ENCODE data around the gene SV2B. TPM values are rescaled to one million over a fixed set of nuclear protein-coding genes. Genes with fewer than 3 reads are reported as not detected.

The SV2B gene
- total and polyA plus RNA-seq, 9 of the 15 experiments (the other 6 are each of a cell fraction or from before 2014, with no cell fraction given), result 0.01 to 0.25 (median 0.11) TPM

DNA sequence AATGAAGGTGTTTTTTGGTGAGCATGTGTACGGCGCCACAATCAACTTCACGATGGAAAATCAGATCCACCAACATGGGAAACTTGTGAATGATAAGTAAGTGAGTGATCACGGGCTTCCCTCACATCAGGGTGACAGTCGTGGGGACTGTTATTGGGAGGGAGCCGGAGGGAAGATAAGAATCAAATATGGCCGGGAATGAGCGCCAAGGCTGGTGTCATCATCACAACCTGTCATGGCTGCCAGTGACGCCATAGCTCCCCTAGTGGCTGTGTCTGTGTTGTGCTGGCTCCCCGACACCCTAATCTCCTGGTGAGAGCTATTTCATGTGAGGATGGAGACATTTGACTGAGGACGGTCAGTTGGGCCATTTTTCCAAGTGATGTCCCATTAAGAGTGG is 168.5 kb downstream of the SV2B start (continued):
- no peak for TF ChIP-seq NFE2 (IDR thresholded peaks at IDR 0.05; ENCODE audit: low read depth)
- TF ChIP-seq PRPF4 (IDR thresholded peaks at IDR 0.05; ENCODE audit: insufficient read depth, low read depth, low read length, poor library complexity, severe bottlenecking), result no peak
- TF ChIP-seq, protein P1, sequence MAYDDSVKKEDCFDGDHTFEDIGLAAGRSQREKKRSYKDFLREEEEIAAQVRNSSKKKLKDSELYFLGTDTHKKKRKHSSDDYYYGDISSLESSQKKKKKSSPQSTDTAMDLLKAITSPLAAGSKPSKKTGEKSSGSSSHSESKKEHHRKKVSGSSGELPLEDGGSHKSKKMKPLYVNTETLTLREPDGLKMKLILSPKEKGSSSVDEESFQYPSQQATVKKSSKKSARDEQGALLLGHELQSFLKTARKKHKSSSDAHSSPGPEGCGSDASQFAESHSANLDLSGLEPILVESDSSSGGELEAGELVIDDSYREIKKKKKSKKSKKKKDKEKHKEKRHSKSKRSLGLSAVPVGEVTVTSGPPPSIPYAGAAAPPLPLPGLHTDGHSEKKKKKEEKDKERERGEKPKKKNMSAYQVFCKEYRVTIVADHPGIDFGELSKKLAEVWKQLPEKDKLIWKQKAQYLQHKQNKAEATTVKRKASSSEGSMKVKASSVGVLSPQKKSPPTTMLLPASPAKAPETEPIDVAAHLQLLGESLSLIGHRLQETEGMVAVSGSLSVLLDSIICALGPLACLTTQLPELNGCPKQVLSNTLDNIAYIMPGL (CRISPR knock-in tag; IDR thresholded peaks at IDR 0.05), result no peak
- no peak for TF ChIP-seq E2F3 (CRISPR knock-in tag; IDR thresholded peaks at IDR 0.05)
- TF ChIP-seq NRF1 (conservative IDR thresholded peaks at IDR 0.05 in 1 of 2, IDR thresholded peaks at IDR 0.05 in 1 of 2), result no peak
- TF ChIP-seq ZNF224 (CRISPR knock-in tag; IDR thresholded peaks at IDR 0.05), result no peak
- no peak for TF ChIP-seq MTA2 (IDR thresholded peaks at IDR 0.05; ENCODE audit: low read depth)
- no peak for TF ChIP-seq GABPA (tag; conservative IDR thresholded peaks at IDR 0.05; ENCODE audit: low read depth)
- no peak for TF ChIP-seq ZNF354B (CRISPR knock-in tag; IDR thresholded peaks at IDR 0.05)
- no peak for TF ChIP-seq NCOA4 (IDR thresholded peaks at IDR 0.05; ENCODE audit: partially characterized antibody)
- TF ChIP-seq ZNF143 (CRISPR knock-in tag; IDR thresholded peaks at IDR 0.05), result no peak
- no peak for TF ChIP-seq RB1 (IDR thresholded peaks at IDR 0.05; ENCODE audit: low read depth)
- TF ChIP-seq, protein P2, sequence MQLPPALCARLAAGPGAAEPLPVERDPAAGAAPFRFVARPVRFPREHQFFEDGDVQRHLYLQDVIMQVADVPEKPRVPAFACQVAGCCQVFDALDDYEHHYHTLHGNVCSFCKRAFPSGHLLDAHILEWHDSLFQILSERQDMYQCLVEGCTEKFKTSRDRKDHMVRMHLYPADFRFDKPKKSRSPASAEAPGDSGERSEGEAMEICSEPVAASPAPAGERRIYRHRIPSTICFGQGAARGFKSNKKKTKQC (CRISPR knock-in tag; IDR thresholded peaks at IDR 0.05), result no peak
- no peak for TF ChIP-seq BMI1 (IDR thresholded peaks at IDR 0.05; ENCODE audit: low read length)
- TF ChIP-seq, protein P3, sequence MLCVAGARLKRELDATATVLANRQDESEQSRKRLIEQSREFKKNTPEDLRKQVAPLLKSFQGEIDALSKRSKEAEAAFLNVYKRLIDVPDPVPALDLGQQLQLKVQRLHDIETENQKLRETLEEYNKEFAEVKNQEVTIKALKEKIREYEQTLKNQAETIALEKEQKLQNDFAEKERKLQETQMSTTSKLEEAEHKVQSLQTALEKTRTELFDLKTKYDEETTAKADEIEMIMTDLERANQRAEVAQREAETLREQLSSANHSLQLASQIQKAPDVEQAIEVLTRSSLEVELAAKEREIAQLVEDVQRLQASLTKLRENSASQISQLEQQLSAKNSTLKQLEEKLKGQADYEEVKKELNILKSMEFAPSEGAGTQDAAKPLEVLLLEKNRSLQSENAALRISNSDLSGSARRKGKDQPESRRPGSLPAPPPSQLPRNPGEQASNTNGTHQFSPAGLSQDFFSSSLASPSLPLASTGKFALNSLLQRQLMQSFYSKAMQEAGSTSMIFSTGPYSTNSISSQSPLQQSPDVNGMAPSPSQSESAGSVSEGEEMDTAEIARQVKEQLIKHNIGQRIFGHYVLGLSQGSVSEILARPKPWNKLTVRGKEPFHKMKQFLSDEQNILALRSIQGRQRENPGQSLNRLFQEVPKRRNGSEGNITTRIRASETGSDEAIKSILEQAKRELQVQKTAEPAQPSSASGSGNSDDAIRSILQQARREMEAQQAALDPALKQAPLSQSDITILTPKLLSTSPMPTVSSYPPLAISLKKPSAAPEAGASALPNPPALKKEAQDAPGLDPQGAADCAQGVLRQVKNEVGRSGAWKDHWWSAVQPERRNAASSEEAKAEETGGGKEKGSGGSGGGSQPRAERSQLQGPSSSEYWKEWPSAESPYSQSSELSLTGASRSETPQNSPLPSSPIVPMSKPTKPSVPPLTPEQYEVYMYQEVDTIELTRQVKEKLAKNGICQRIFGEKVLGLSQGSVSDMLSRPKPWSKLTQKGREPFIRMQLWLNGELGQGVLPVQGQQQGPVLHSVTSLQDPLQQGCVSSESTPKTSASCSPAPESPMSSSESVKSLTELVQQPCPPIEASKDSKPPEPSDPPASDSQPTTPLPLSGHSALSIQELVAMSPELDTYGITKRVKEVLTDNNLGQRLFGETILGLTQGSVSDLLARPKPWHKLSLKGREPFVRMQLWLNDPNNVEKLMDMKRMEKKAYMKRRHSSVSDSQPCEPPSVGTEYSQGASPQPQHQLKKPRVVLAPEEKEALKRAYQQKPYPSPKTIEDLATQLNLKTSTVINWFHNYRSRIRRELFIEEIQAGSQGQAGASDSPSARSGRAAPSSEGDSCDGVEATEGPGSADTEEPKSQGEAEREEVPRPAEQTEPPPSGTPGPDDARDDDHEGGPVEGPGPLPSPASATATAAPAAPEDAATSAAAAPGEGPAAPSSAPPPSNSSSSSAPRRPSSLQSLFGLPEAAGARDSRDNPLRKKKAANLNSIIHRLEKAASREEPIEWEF (CRISPR knock-in tag; IDR thresholded peaks at IDR 0.05), result no peak
- TF ChIP-seq FOXJ2 (tag; IDR thresholded peaks at IDR 0.05), result 0 out of 2 replicates have a peak, but pooled peaks have one; percentile 31
- no peak for TF ChIP-seq HNRNPK (IDR thresholded peaks at IDR 0.05; ENCODE audit: low read depth, low read length, poor library complexity, severe bottlenecking)
- TF ChIP-seq KLF13 (tag; IDR thresholded peaks at IDR 0.05; ENCODE audit: borderline replicate concordance, low read depth), result no peak
- TF ChIP-seq CREB1 (IDR thresholded peaks at IDR 0.05), result peak; percentile 81
- peak; percentile 79 for TF ChIP-seq CREB1 (CRISPR knock-in tag; IDR thresholded peaks at IDR 0.05)
- TF ChIP-seq, protein P4, sequence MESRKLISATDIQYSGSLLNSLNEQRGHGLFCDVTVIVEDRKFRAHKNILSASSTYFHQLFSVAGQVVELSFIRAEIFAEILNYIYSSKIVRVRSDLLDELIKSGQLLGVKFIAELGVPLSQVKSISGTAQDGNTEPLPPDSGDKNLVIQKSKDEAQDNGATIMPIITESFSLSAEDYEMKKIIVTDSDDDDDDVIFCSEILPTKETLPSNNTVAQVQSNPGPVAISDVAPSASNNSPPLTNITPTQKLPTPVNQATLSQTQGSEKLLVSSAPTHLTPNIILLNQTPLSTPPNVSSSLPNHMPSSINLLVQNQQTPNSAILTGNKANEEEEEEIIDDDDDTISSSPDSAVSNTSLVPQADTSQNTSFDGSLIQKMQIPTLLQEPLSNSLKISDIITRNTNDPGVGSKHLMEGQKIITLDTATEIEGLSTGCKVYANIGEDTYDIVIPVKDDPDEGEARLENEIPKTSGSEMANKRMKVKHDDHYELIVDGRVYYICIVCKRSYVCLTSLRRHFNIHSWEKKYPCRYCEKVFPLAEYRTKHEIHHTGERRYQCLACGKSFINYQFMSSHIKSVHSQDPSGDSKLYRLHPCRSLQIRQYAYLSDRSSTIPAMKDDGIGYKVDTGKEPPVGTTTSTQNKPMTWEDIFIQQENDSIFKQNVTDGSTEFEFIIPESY (CRISPR knock-in tag; IDR thresholded peaks at IDR 0.05), result no peak

All from K562 (cell line).